Measurements from ENCODE around the gene ARHGAP15. TPM values are rescaled to one million over a fixed set of nuclear protein-coding genes. Genes with fewer than 3 reads are reported as not detected.

Gene ARHGAP15
- polyA plus RNA-seq, 2 of the 4 experiments (the other 2 are of a cell fraction): 0.34 TPM; not detected in 1

DNA sequence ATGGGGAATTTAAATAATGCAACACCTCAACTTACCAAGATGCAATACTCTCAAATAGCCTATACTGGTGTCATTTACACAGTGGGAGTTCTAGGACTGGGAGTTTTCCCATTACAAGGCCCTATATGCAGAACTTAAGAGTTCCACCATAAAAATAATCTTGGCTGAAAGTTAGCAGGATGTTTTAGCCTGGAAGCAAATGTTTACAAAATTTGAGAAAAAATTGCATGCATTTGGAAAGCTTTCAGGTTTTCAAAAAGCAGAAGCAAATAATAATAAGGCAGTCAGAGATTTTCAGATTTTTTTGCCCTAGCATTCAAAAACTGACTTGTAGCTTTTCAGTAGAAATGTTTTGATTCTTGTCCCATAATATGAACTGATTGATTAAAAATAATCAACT, 397.3 kb downstream of the ARHGAP15 start:
- CTCF ChIA-PET: no interaction called here
- H3K4me3 ChIP-seq: no peak overlapping the region
- no peaks in the 10 kb centered on the region for H3K9me3 ChIP-seq
- no peaks in the 10 kb centered on the region for H3K4me1 ChIP-seq
- no peak overlapping the region for H3K4me2 ChIP-seq
- ATAC-seq (no peak), FAIRE-seq (no peak), DNase-seq (ENCODE audit: low read depth in 1 of 2, low spot score in 1 of 2) (no peak)
- POLR2A ChIA-PET: no interaction called here
- TF ChIP-seq MAX (IDR thresholded peaks at IDR 0.05): no peak
- no peak for TF ChIP-seq CBX2 (IDR thresholded peaks at IDR 0.05; ENCODE audit: borderline replicate concordance, low read depth)
- TF ChIP-seq KDM1A (IDR thresholded peaks at IDR 0.05; ENCODE audit: low read depth): no peak
- TF ChIP-seq RAD21 (conservative IDR thresholded peaks at IDR 0.05 in 1 of 2, IDR thresholded peaks at IDR 0.05 in 1 of 2): no peak
- no peak for TF ChIP-seq HEYL (CRISPR knock-in tag; IDR thresholded peaks at IDR 0.05)
- TF ChIP-seq, protein P1, sequence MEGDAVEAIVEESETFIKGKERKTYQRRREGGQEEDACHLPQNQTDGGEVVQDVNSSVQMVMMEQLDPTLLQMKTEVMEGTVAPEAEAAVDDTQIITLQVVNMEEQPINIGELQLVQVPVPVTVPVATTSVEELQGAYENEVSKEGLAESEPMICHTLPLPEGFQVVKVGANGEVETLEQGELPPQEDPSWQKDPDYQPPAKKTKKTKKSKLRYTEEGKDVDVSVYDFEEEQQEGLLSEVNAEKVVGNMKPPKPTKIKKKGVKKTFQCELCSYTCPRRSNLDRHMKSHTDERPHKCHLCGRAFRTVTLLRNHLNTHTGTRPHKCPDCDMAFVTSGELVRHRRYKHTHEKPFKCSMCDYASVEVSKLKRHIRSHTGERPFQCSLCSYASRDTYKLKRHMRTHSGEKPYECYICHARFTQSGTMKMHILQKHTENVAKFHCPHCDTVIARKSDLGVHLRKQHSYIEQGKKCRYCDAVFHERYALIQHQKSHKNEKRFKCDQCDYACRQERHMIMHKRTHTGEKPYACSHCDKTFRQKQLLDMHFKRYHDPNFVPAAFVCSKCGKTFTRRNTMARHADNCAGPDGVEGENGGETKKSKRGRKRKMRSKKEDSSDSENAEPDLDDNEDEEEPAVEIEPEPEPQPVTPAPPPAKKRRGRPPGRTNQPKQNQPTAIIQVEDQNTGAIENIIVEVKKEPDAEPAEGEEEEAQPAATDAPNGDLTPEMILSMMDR (IDR thresholded peaks at IDR 0.05): no peak
- TF ChIP-seq CBX8 (IDR thresholded peaks at IDR 0.05): no peak
- no peak for TF ChIP-seq CEBPB (IDR thresholded peaks at IDR 0.05)
- TF ChIP-seq FOSB (CRISPR knock-in tag; IDR thresholded peaks at IDR 0.05): no peak
- TF ChIP-seq USF2 (IDR thresholded peaks at IDR 0.05): no peak
- no peak for TF ChIP-seq HOXB13 (CRISPR knock-in tag; IDR thresholded peaks at IDR 0.05; ENCODE audit: low read depth)
- no peak for TF ChIP-seq HOXA7 (CRISPR knock-in tag; IDR thresholded peaks at IDR 0.05)
- no peak for TF ChIP-seq HOXB5 (CRISPR knock-in tag; IDR thresholded peaks at IDR 0.05)
- no peak overlapping the region for H3K27ac ChIP-seq

GRCh38 chr2:143528021-143528420, 398.8 kb downstream of the ARHGAP15 start:
- no peak for FAIRE-seq
- POLR2A ChIA-PET: no interaction called here
- no peak overlapping the region for H3K27ac ChIP-seq
- CTCF ChIA-PET: no interaction called here
- H3K9me3 ChIP-seq: no peaks in the 10 kb centered on the region
- H3K4me2 ChIP-seq: no peak overlapping the region
- TF ChIP-seq HEYL (CRISPR knock-in tag; IDR thresholded peaks at IDR 0.05) (no peak), EHMT2 (IDR thresholded peaks at IDR 0.05; ENCODE audit: low read depth) (no peak), ZNF302 (CRISPR knock-in tag; IDR thresholded peaks at IDR 0.05) (no peak), MYC (IDR thresholded peaks at IDR 0.05; ENCODE audit: borderline replicate concordance, low read length) (no peak), GATA3 (IDR thresholded peaks at IDR 0.05; ENCODE audit: borderline replicate concordance) (no peak), NPAS2 (CRISPR knock-in tag; IDR thresholded peaks at IDR 0.05; ENCODE audit: borderline replicate concordance) (no peak), CHD4 (IDR thresholded peaks at IDR 0.05; ENCODE audit: borderline replicate concordance) (no peak), FOXS1 (CRISPR knock-in tag; IDR thresholded peaks at IDR 0.05) (no peak), SMC3 (IDR thresholded peaks at IDR 0.05) (no peak), NR3C1 (IDR thresholded peaks at IDR 0.05) (no peak), EHF (CRISPR knock-in tag; IDR thresholded peaks at IDR 0.05) (no peak), RFX5 (IDR thresholded peaks at IDR 0.05) (no peak), TP53 (CRISPR knock-in tag; IDR thresholded peaks at IDR 0.05) (no peak), EP300 (IDR thresholded peaks at IDR 0.05) (no peak)
- TF ChIP-seq, protein P2, sequence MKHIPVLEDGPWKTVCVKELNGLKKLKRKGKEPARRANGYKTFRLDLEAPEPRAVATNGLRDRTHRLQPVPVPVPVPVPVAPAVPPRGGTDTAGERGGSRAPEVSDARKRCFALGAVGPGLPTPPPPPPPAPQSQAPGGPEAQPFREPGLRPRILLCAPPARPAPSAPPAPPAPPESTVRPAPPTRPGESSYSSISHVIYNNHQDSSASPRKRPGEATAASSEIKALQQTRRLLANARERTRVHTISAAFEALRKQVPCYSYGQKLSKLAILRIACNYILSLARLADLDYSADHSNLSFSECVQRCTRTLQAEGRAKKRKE (CRISPR knock-in tag; IDR thresholded peaks at IDR 0.05; ENCODE audit: low read depth): no peak
- TF ChIP-seq, protein P3, sequence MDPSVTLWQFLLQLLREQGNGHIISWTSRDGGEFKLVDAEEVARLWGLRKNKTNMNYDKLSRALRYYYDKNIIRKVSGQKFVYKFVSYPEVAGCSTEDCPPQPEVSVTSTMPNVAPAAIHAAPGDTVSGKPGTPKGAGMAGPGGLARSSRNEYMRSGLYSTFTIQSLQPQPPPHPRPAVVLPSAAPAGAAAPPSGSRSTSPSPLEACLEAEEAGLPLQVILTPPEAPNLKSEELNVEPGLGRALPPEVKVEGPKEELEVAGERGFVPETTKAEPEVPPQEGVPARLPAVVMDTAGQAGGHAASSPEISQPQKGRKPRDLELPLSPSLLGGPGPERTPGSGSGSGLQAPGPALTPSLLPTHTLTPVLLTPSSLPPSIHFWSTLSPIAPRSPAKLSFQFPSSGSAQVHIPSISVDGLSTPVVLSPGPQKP (IDR thresholded peaks at IDR 0.05; ENCODE audit: low read depth, low read length): no peak
- no peak for DNase-seq (ENCODE audit: low read depth in 1 of 2, low spot score in 1 of 2)
- H3K4me3 ChIP-seq: no peak overlapping the region
- no peaks in the 10 kb centered on the region for H3K4me1 ChIP-seq
- ATAC-seq: no peak
- 0% methylated on average over 1 of the region's 1 CpG for WGBS (ENCODE audit: missing lambda C conversion rate)

Data from A549 (cell line).